ENCODE measurements around the gene YIF1B. TPM values are rescaled to one million over a fixed set of nuclear protein-coding genes. Genes with fewer than 3 reads are reported as not detected.
A peak's percentile ranks its signal among the peaks of the same experiment; 100 is the strongest.

YIF1B gene
- total and polyA plus RNA-seq, 4 donors = 22.0 to 107 (median 53.7) TPM

- Histone ChIP-seq H3K9me3 (ENCODE audit: control insufficient read depth in 4 of 4, insufficient read depth in 3 of 4, low read length in 3 of 4) (no peaks in the 10 kb centered on the region), H3K4me3 (peak overlapping the region; percentile 16), H3K27ac (ENCODE audit: low read depth in 1 of 2, low read length in 1 of 2) (no peak overlapping the region), H3K36me3 (ENCODE audit: control insufficient read depth in 4 of 4, insufficient read depth in 4 of 4, low read length in 4 of 4) (peaks cover 0 to 15% (median 0%) of the 10 kb centered on the region in 4 donors), H3K9ac (ENCODE audit: insufficient read depth in 1 of 2, low read length in 2 of 2) (no peak overlapping the region), H3K4me1 (ENCODE audit: control insufficient read depth in 5 of 5, insufficient read depth in 5 of 5, low read length in 5 of 5) (peaks cover 0 to 21% (median 7%) of the 10 kb centered on the region in 5 donors), H3K27me3 (ENCODE audit: control insufficient read depth in 3 of 3, insufficient read depth in 3 of 3, low read length in 2 of 3) (no peaks in the 10 kb centered on the region)
- no peak for TF ChIP-seq CTCF (IDR thresholded peaks at IDR 0.05; ENCODE audit: control extremely low read depth, extremely low read depth)
- DNase-seq (no peak), ATAC-seq (ENCODE audit: insufficient read depth, low FRiP score) (no peak)
- 87 to 92% methylated on average over 5 of the region's 5 CpGs for WGBS, 2 donors
Measured at GRCh38 chr19:38285567-38285966, 30.2 kb downstream of the YIF1B start.

GRCh38 chr19:38284422-38284821, 31.3 kb downstream of the YIF1B start:
- ATAC-seq (ENCODE audit: insufficient read depth, low FRiP score) (peak; percentile 29), DNase-seq (peak in 1 of 3 donors; percentile 20)
- Histone ChIP-seq H3K4me3 (no peak overlapping the region), H3K27me3 (ENCODE audit: control insufficient read depth in 3 of 3, insufficient read depth in 3 of 3, low read length in 2 of 3) (no peaks in the 10 kb centered on the region), H3K9me3 (ENCODE audit: control insufficient read depth in 4 of 4, insufficient read depth in 3 of 4, low read length in 3 of 4) (no peaks in the 10 kb centered on the region), H3K36me3 (ENCODE audit: control insufficient read depth in 4 of 4, insufficient read depth in 4 of 4, low read length in 4 of 4) (peaks cover 0 to 8% (median 0%) of the 10 kb centered on the region in 4 donors), H3K4me1 (ENCODE audit: control insufficient read depth in 5 of 5, insufficient read depth in 5 of 5, low read length in 5 of 5) (peaks cover 0 to 19% (median 4%) of the 10 kb centered on the region in 5 donors), H3K27ac (ENCODE audit: low read depth in 1 of 2, low read length in 1 of 2) (no peak overlapping the region), H3K9ac (ENCODE audit: insufficient read depth in 1 of 2, low read length in 2 of 2) (no peak overlapping the region)
- WGBS, 2 donors = 27 to 46% methylated on average over 7 of the region's 7 CpGs
- no peak for TF ChIP-seq CTCF (IDR thresholded peaks at IDR 0.05; ENCODE audit: control extremely low read depth, extremely low read depth)

- no peak for TF ChIP-seq CTCF (IDR thresholded peaks at IDR 0.05; ENCODE audit: control extremely low read depth, extremely low read depth)
- Histone ChIP-seq H3K27me3 (ENCODE audit: control insufficient read depth in 3 of 3, insufficient read depth in 3 of 3, low read length in 2 of 3) (no peaks in the 10 kb centered on the region), H3K9me3 (ENCODE audit: control insufficient read depth in 4 of 4, insufficient read depth in 3 of 4, low read length in 3 of 4) (no peaks in the 10 kb centered on the region), H3K36me3 (ENCODE audit: control insufficient read depth in 4 of 4, insufficient read depth in 4 of 4, low read length in 4 of 4) (peaks cover 0 to 8% (median 0%) of the 10 kb centered on the region in 4 donors), H3K9ac (ENCODE audit: insufficient read depth in 1 of 2, low read length in 2 of 2) (no peak overlapping the region), H3K4me3 (no peak overlapping the region), H3K4me1 (ENCODE audit: control insufficient read depth in 5 of 5, insufficient read depth in 5 of 5, low read length in 5 of 5) (peaks cover 0 to 17% (median 14%) of the 10 kb centered on the region in 5 donors), H3K27ac (ENCODE audit: low read depth in 1 of 2, low read length in 1 of 2) (peak overlapping the region in 1 of 2 donors; percentile 52)
- ATAC-seq (ENCODE audit: insufficient read depth, low FRiP score) (no peak), DNase-seq (no peak)
- WGBS, 2 donors = 79 to 80% methylated on average over 8 of the region's 8 CpGs
Measured at GRCh38 chr19:38283271-38283670, 32.5 kb downstream of the YIF1B start.

All from lung (tissue), 12 donors.